Body of pancreas (tissue), 4 donors: Measurements from ENCODE around the gene SPSB1.

ENCODE experiments used
- POLR2A ChIP-seq, 3 donors: fragments of 450-650 bp; IDR thresholded peaks; one replicate each; pipeline ENCODE4 v1.6.1; 2016; ENCODE audit warnings: antibody characterized with exemption in 3 of 3, mild to moderate bottlenecking in 2 of 3
- TF ChIP-seq, protein P1 (sequence below), 7 experiments: fragments of 450-650 bp in 4 of 7; fragments of 200-600 bp in 3 of 7; sonication (generic) in 3 of 7; IDR thresholded peaks; one replicate each; pipeline ENCODE4 v1.5.1; 2016 to 2019; ENCODE audit warnings: antibody characterized with exemption in 7 of 7

- TF ChIP-seq, protein P1, sequence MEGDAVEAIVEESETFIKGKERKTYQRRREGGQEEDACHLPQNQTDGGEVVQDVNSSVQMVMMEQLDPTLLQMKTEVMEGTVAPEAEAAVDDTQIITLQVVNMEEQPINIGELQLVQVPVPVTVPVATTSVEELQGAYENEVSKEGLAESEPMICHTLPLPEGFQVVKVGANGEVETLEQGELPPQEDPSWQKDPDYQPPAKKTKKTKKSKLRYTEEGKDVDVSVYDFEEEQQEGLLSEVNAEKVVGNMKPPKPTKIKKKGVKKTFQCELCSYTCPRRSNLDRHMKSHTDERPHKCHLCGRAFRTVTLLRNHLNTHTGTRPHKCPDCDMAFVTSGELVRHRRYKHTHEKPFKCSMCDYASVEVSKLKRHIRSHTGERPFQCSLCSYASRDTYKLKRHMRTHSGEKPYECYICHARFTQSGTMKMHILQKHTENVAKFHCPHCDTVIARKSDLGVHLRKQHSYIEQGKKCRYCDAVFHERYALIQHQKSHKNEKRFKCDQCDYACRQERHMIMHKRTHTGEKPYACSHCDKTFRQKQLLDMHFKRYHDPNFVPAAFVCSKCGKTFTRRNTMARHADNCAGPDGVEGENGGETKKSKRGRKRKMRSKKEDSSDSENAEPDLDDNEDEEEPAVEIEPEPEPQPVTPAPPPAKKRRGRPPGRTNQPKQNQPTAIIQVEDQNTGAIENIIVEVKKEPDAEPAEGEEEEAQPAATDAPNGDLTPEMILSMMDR (IDR thresholded peaks at IDR 0.05) = no peak
- TF ChIP-seq POLR2A (IDR thresholded peaks at IDR 0.05) = no peak
Measured at GRCh38 chr1:9321986-9322660, 29.4 kb downstream of the SPSB1 start.
